GM12892 (cell line): Measurements from ENCODE around the gene NFATC2.

Experiments used
- POLR2A ChIP-seq: IDR thresholded peaks from 2 replicates; pipeline ENCODE4 v1.6.1; 2011; ENCODE audit warnings: low read depth, low read length, control low read depth
- POLR2AphosphoS5 ChIP-seq: IDR thresholded peaks from 2 replicates; pipeline ENCODE4 v1.6.1; 2011; ENCODE audit warnings: low read depth, low read length, control low read depth
- TAF1 ChIP-seq: IDR thresholded peaks from 2 replicates; pipeline ENCODE4 v1.6.1; 2011; ENCODE audit warnings: low read depth, mild to moderate bottlenecking, control low read depth, low read length, borderline replicate concordance

DNA sequence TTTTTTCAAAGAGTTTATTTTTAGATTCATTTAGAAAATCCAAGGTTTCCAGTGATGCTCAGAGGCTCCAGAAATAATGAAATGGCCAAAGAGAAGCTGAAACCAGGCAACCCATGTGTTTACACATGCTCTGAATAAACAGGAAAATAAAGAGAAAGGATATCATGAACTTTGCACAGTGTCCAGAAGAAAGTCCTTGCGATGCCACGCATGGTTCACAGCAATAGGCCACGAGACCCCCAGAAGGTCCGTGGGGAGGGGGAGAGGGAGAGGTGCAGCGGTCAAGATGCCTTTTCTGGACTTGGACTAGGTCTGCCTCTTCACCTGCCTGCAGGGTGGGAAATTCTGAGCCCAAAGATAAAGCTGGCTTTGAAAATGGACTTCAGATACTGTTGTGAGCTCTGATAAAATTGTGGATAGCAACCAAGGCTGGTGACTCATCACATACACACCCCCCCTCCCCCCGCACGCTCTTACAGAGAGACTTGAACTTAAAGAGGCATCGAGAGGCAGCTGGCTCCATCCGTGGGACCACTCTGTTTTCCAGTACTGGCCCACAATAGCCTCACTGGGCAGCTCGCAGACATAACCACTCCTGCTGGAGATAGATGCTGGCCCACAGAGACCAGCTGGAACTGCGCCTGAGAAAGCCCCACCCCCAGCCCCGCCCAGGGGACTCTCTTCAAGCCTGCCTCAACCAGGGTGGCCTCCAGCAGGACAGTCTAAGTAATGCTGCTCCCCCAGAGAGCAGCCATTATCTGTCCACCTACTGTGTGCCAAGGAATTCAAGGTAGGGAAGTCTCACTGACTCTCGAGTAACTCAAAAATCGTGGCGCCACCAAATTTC is 21.2 kb upstream of the NFATC2 start:
- TF ChIP-seq POLR2A (no peak), POLR2AphosphoS5 (no peak), TAF1 (no peak)
